B cell (primary cell): ENCODE measurements around the gene TMC5. TPM values are rescaled to one million over a fixed set of nuclear protein-coding genes. Genes with fewer than 3 reads are reported as not detected.

Experiments used
- ATAC-seq: fragments of 200-7000 bp; cut with Tn5 transposase; one replicate; pipeline ENCODE4 v1.10.0; 2021; ENCODE audit warnings: low read depth, mild to moderate bottlenecking, moderate number of reproducible peaks, moderate library complexity
- CTCF ChIA-PET: fragments of 350-600 bp; sonication (Branson Sonifier 250); formaldehyde crosslinking; loops from one replicate; lab custom pipeline; 2021; ENCODE audit warnings: antibody characterized with exemption, inconsistent platforms; lab: Charles Lee
- POLR2A ChIA-PET: fragments of 350-600 bp; sonication (Branson Sonifier 250); formaldehyde crosslinking; loops from one replicate; lab custom pipeline; 2021; ENCODE audit warnings: antibody characterized with exemption; lab: Charles Lee
- DNase-seq: peaks from one replicate; pipeline ENCODE4 v3.0.0; 2013
- H2AFZ ChIP-seq: 2 replicates; pipeline ENCODE4 v1.6.1; 2012; ENCODE audit warnings: mild to moderate bottlenecking, low read depth, low read length; ENCODE audit not compliant: insufficient read depth, poor library complexity, severe bottlenecking
- H3K27ac ChIP-seq, 2 donors: 1 replicate in 1 of 2; 2 replicates in 1 of 2; pipeline ENCODE4 v1.5.1; 2012 to 2013; ENCODE audit warnings: low read length in 2 of 2, mild to moderate bottlenecking in 2 of 2, moderate library complexity in 1 of 2
- H3K27me3 ChIP-seq, 4 experiments: fragments of 200-600 bp in 1 of 4; sonication (generic) in 1 of 4; replicated peaks in 1 of 4; 1 replicate in 2 of 4; 2 replicates in 2 of 4; pipeline versions ENCODE4 v1.6.1 to v1.7.0; 2013 to 2016; ENCODE audit warnings: low read length in 3 of 4, mild to moderate bottlenecking in 2 of 4, mixed read lengths in 1 of 4, moderate library complexity in 1 of 4; ENCODE audit not compliant: insufficient read depth in 4 of 4, control insufficient read depth in 3 of 4; ENCODE audit errors: control extremely low read depth in 1 of 4
- H3K36me3 ChIP-seq, 2 experiments: replicated peaks in 1 of 2; 1 replicate in 1 of 2; 2 replicates in 1 of 2; pipeline versions ENCODE4 v1.6.1 to v1.7.1; 2013; ENCODE audit warnings: low read length in 1 of 2; ENCODE audit not compliant: insufficient read depth in 2 of 2, control insufficient read depth in 1 of 2; ENCODE audit errors: control extremely low read depth in 1 of 2, extremely low read depth in 1 of 2
- H3K4me1 ChIP-seq, 2 donors: fragments of 200-600 bp in 1 of 2; sonication (generic) in 1 of 2; 1 replicate in 1 of 2; 2 replicates in 1 of 2; pipeline versions ENCODE4 v1.5.1 to v1.6.1; 2013 to 2017; ENCODE audit warnings: low read length in 2 of 2; ENCODE audit not compliant: control insufficient read depth in 2 of 2, insufficient read depth in 2 of 2
- H3K4me2 ChIP-seq: replicated peaks from 2 replicates; pipeline ENCODE3; 2012; ENCODE audit warnings: mild to moderate bottlenecking, low read depth, low read length; ENCODE audit not compliant: poor library complexity, severe bottlenecking
- H3K4me3 ChIP-seq, 5 experiments: fragments of 200-600 bp in 1 of 5; sonication (generic) in 1 of 5; 1 replicate in 3 of 5; 2 replicates in 2 of 5; pipeline versions ENCODE4 v1.5.1 to v1.7.0; 2011 to 2016; ENCODE audit warnings: low read length in 4 of 5, mild to moderate bottlenecking in 4 of 5, low read depth in 2 of 5, control low read depth in 1 of 5, moderate library complexity in 1 of 5; ENCODE audit not compliant: insufficient read depth in 1 of 5; ENCODE audit errors: control extremely low read depth in 1 of 5, extremely low read depth in 1 of 5
- H3K79me2 ChIP-seq: fragments of 200-600 bp; sonication (generic); one replicate; pipeline ENCODE4 v1.6.0; 2016; ENCODE audit warnings: low read length; ENCODE audit not compliant: control insufficient read depth, insufficient read depth
- H3K9ac ChIP-seq: fragments of 200-600 bp; sonication (generic); 2 replicates; pipeline ENCODE4 v1.6.1; 2017; ENCODE audit warnings: mild to moderate bottlenecking, low read length, moderate library complexity
- H3K9me3 ChIP-seq, 3 donors: one replicate each; pipeline versions ENCODE4 v1.6.1 to v1.7.1; 2013; ENCODE audit warnings: low read length in 2 of 3; ENCODE audit not compliant: control insufficient read depth in 2 of 3, insufficient read depth in 1 of 3; ENCODE audit errors: control extremely low read depth in 1 of 3
- H4K20me1 ChIP-seq: 2 replicates; pipeline ENCODE4 v1.6.0; 2012; ENCODE audit warnings: mild to moderate bottlenecking, low read length; ENCODE audit not compliant: insufficient read depth, control insufficient read depth, poor library complexity, severe bottlenecking
- H3K27ac Mint-ChIP-seq: one replicate; pipeline ENCODE4 v1.8.0; 2021; ENCODE audit warnings: mixed read lengths
- H3K27me3 Mint-ChIP-seq: one replicate; pipeline ENCODE4 v1.8.0; 2021; ENCODE audit warnings: mixed read lengths
- H3K4me1 Mint-ChIP-seq: one replicate; pipeline ENCODE4 v1.8.0; 2021; ENCODE audit warnings: mixed read lengths
- H3K4me3 Mint-ChIP-seq: one replicate; pipeline ENCODE4 v1.8.0; 2021; ENCODE audit warnings: mixed read lengths
- H3K9me3 Mint-ChIP-seq: one replicate; pipeline ENCODE4 v1.8.0; 2022; ENCODE audit warnings: mixed read lengths; ENCODE audit not compliant: insufficient read depth
- EZH2 ChIP-seq: IDR thresholded peaks from 2 replicates; pipeline ENCODE4 v1.6.1; 2012; ENCODE audit warnings: borderline replicate concordance, low read depth, mild to moderate bottlenecking, moderate library complexity, low read length; ENCODE audit not compliant: insufficient read depth, poor library complexity, severe bottlenecking
- WGBS: methylation state at CpG from one replicate; pipeline ENCODE4 v1.1.5; 2013; ENCODE audit warnings: missing lambda C conversion rate; ENCODE audit not compliant: insufficient coverage; 5-methylcytosine and 5-hydroxymethylcytosine counted together
- intact Hi-C: fragments of 100-400 bp; cut with micrococcal nuclease; formaldehyde crosslinking; loops from one replicate; pipeline ENCODE4 v1.10.0; 2022
- polyA plus RNA-seq: library from polyadenylated mRNA; depleted of rRNA; stranded (reverse); fragments of >200 nt; gene quantifications from 2 replicates; pipeline ENCODE4 v1.2.3, GENCODE V29; 2012
- total RNA-seq, 2 donors: library from RNA; stranded (reverse); fragments of 120-200 nt in 1 of 2; gene quantifications; 1 replicate in 1 of 2; 2 replicates in 1 of 2; pipeline versions ENCODE4 v1.2.3 to v1.2.4, GENCODE V29; 2013 to 2022
- TF ChIP-seq, protein P1 (sequence below): fragments of 200-600 bp; IDR thresholded peaks from one replicate; pipeline ENCODE4 v1.8.0; 2022; ENCODE audit warnings: antibody characterized with exemption, mild to moderate bottlenecking

The TMC5 gene
- total and polyA plus RNA-seq, 2 donors (not counting 1 experiment from before 2014, with no cell fraction given) = not detected

DNA sequence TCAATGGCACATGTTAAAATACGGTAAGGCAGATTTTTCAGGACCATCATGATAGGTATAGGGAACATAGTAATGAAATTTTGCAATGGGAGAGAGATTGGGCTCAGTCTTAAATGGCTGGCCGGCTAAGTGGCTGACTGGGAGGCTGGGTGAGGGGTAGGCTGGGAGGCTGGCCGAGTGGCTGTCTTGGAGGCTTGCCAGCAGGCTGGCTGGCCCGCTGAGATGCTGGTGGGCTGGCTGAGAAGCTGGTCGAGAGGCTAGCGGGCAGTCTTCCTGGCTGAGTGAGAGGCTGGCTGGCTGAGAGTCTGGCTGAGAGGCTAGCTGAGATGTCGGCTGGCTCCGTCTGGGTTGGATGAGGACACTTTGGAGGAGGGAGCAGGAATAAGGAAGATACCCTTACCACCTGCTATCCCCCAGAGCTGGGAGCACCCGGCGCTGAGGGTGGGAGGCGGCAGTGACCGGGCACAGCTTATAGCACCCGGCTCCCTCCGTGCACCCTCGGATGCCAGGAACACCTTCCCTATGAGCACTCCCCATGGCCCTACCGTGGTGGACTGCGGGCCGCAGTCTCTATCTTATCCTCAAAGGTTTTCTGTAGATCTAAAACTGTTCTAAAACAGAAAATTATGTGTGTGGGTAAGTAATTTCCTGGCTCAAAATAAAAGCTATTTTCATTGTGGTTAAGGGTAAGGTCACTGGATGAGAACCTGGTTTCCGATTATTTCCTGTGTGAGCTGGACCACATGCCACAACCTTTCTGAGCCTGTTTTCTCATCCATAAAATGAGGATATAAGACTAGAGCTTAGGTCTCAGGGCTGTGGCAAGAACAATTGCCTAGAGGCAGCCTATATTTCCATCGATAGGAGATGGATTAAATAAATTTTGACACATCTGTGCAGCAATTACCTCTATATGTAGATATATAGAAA lies 34.5 kb upstream of the TMC5 start:
- peaks cover 24% of the 10 kb centered on the region for H3K27me3 Mint-ChIP-seq
- H3K27ac Mint-ChIP-seq = no peak overlapping the region
- CTCF ChIA-PET = interaction anchor here (0.8 to 1.8 kb wide), 2 partner anchors 119 to 170 kb away, joined by 3 to 7 read pairs; no protein-coding TSS in a partner anchor
- WGBS = 45% methylated on average over 14 of the region's 20 CpGs
- TF ChIP-seq, protein P1, sequence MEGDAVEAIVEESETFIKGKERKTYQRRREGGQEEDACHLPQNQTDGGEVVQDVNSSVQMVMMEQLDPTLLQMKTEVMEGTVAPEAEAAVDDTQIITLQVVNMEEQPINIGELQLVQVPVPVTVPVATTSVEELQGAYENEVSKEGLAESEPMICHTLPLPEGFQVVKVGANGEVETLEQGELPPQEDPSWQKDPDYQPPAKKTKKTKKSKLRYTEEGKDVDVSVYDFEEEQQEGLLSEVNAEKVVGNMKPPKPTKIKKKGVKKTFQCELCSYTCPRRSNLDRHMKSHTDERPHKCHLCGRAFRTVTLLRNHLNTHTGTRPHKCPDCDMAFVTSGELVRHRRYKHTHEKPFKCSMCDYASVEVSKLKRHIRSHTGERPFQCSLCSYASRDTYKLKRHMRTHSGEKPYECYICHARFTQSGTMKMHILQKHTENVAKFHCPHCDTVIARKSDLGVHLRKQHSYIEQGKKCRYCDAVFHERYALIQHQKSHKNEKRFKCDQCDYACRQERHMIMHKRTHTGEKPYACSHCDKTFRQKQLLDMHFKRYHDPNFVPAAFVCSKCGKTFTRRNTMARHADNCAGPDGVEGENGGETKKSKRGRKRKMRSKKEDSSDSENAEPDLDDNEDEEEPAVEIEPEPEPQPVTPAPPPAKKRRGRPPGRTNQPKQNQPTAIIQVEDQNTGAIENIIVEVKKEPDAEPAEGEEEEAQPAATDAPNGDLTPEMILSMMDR = no peak
- TF ChIP-seq EZH2 = no peak
- peaks cover 0 to 20% (median 2%) of the 10 kb centered on the region in 4 experiments for H3K27me3 ChIP-seq
- H3K4me1 Mint-ChIP-seq = no peaks in the 10 kb centered on the region
- H3K9ac ChIP-seq = no peak overlapping the region
- H3K36me3 ChIP-seq = no peaks in the 10 kb centered on the region
- intact Hi-C loops = no loop called here
- no peak overlapping the region for H3K4me3 Mint-ChIP-seq
- H3K4me1 ChIP-seq = no peaks in the 10 kb centered on the region
- H3K79me2 ChIP-seq = no peaks in the 10 kb centered on the region
- ATAC-seq = no peak
- H3K9me3 ChIP-seq = peaks cover 0 to 5% (median 0%) of the 10 kb centered on the region in 3 donors
- no peak for DNase-seq
- H2AFZ ChIP-seq = no peak overlapping the region
- POLR2A ChIA-PET = no interaction called here
- no peak overlapping the region for H3K4me3 ChIP-seq
- H4K20me1 ChIP-seq = no peaks in the 10 kb centered on the region
- no peak overlapping the region for H3K4me2 ChIP-seq
- no peak overlapping the region for H3K27ac ChIP-seq
- H3K9me3 Mint-ChIP-seq = no peaks in the 10 kb centered on the region

DNA sequence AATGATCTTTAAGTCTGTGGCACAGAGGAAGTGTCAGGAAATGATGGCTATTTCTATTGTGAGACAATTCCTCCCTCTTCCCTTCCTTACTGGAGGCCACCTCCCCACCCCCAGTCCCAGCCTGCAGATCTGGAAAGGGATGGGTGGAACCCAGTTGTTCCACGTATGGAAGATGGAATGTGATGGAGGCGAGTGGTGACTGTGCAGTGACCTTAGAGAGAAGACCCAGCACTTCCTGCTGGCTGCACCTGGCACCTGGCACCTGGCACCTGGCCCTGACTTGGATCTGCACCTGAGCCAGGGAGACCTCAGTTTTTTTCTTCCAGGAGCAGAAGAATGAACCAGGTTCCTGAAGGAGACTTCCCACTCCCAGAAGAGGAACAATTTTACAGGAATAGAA lies 33.0 kb upstream of the TMC5 start:
- no peaks in the 10 kb centered on the region for H3K36me3 ChIP-seq
- H3K4me3 Mint-ChIP-seq = no peak overlapping the region
- H3K27me3 Mint-ChIP-seq = peaks cover 36% of the 10 kb centered on the region
- no peaks in the 10 kb centered on the region for H4K20me1 ChIP-seq
- H3K27ac ChIP-seq = no peak overlapping the region
- H3K4me1 Mint-ChIP-seq = no peaks in the 10 kb centered on the region
- H3K9ac ChIP-seq = no peak overlapping the region
- H2AFZ ChIP-seq = no peak overlapping the region
- intact Hi-C loops = no loop called here
- no peak for ATAC-seq
- TF ChIP-seq, protein P1 = no peak
- TF ChIP-seq EZH2 = no peak
- H3K79me2 ChIP-seq = no peaks in the 10 kb centered on the region
- no peak for DNase-seq
- 58% methylated on average over 2 of the region's 2 CpGs for WGBS
- no peaks in the 10 kb centered on the region for H3K4me1 ChIP-seq
- peaks cover 0 to 5% (median 0%) of the 10 kb centered on the region in 3 donors for H3K9me3 ChIP-seq
- H3K9me3 Mint-ChIP-seq = no peaks in the 10 kb centered on the region
- H3K27me3 ChIP-seq = peaks cover 0 to 20% (median 2%) of the 10 kb centered on the region in 4 experiments
- no peak overlapping the region for H3K4me2 ChIP-seq
- ChIA-PET CTCF (interaction anchor here (1.0 kb wide), 1 partner anchor 170 kb away, joined by 3 read pairs; no protein-coding TSS in a partner anchor), POLR2A (no interaction called here)
- H3K4me3 ChIP-seq = no peak overlapping the region
- H3K27ac Mint-ChIP-seq = no peak overlapping the region
